ENCODE results near the gene NAV1.
"Not testable (repeated sequence)": the region's sequence is repeated elsewhere in the genome, so short reads cannot be mapped to it uniquely, and the experiment has no call there.

The NAV1 gene

GRCh38 chr1:201566933-201567801, 28.2 kb downstream of the NAV1 start:
- DNase-seq: no peak

DNA sequence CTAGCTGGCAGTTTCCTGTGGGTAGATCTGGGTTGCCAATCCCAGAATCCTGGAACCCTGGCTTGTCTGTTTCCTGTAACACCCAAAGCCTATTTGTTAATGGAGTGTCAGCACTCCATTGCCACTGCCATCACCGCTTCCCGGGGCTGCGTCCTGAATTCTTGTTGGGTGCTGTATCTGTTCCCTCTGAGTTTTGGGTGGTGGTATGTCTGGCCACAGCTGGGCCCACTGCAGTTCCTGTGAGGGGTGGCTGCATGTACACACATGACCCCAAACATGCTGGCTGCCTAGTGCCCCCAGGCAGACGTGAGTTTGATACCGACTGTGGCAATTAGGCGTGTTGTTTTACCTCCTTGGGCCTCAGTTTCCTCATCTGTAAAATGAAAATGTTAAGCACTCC, 29.3 kb downstream of the NAV1 start:
- DNase-seq: no peak

DNA sequence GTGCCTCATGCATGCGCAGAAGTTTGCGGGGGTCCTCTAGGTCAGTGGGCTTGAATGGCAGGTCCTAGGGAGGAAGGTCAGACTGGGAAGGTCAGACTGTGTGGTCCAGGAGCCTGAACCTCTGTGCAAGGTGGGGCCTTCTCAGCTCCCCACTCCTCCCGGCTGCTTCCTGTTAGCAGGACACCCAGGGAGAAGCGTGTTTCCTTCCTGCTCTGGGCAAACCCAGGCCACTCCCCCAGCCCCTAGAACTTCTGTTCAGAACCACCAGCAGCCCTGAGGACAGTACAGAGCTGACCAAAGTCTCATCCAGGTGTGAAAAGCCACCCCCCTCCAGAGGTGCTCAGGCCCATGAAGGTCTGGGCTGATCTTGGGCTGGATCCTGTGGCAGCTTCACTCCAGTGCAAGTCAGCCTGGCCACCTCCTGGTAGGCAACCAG, 29.9 kb downstream of the NAV1 start:
- DNase-seq: no peak

DNA sequence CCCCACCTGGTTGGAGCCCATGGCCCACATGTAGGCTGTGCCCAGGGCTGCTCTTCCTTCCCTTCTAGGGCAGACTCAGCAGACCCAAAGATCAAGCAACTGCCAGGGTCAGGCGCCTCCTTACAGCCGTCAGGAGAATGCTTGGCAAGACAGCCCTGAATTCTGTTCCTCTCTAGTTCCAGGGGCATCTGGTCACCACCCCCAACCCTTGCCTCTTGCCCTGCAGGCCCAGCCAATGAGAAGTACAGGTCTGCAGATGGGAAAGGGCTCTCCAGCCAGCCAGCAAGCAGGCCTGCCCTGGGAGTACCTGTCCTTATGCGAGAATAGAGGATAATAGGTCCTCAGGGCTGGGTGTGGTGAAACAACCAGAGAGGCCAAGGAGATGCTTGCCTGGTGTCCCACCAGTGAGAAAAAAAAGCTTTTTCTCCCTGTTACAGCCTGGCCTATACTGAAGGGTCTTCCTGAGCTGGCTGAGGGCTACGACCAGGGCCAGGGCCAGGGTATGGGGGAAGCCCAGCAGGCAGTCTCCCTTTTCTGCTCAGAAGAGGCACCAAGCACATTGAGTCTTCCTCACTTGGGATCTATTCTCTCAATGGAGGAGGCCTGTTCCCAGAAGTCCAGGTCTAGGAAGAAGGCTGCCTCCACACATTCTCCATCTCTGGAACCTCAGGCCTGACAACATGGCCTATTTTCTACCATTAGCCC, 31.4 kb downstream of the NAV1 start:
- no peak for DNase-seq

DNA sequence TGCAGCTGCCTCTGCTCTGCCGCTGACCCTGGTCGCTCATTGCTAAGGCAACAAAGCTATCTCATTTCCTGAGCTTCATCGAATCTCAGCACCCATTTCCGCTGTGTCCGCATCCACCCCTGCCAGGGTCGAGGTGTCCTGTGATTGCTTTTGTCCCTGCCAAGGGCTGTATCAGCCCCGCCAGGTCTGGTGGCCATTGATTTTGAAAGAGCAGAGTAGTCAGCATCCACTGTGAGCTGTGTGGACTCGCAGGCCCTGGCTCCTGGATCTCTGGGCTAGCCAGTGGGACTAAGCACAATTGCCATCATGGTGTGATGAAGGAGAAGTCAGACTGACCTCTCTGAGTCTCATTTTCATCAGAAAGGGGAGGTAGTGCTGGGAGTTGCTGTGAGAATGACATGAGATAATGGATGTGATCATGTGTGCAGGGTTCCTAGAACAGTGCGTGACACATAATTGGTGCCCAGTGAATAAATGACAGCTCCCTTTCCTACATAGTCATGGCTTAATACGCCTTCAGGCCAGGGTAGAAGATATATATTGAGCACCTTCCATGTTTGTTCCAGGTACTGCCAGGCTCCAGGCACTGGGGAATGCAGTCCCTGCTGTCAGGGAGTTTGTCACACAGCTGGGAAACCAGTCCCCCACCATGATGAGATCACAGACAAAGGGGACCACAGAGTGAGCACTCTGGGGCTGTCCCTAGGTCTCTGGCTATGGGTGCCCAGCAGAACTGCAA, 32.1 kb downstream of the NAV1 start:
- DNase-seq: no peak

DNA sequence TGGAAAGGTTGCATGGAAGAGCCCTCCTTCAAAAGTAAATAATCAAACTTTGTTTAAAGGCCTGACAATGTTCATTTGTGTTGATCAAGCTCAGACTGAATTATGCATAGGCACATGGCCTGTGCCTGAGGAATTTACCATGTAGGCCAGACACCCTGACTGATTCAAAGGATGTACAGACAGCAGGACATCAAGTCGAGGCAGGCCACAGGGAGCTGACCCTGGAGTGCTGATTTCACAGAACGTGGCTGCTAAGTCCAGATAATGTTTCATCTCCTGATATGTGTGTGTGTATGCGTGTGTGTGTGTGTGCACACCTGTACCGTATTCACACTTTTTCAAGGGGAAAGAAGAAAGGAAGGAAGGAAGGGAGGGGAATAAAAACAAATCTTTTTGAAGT, 34.1 kb downstream of the NAV1 start:
- DNase-seq: no peak

- DNase-seq: no peak
These were observed 35.0 kb downstream of the NAV1 start for GRCh38 chr1:201573923-201574322.

DNA sequence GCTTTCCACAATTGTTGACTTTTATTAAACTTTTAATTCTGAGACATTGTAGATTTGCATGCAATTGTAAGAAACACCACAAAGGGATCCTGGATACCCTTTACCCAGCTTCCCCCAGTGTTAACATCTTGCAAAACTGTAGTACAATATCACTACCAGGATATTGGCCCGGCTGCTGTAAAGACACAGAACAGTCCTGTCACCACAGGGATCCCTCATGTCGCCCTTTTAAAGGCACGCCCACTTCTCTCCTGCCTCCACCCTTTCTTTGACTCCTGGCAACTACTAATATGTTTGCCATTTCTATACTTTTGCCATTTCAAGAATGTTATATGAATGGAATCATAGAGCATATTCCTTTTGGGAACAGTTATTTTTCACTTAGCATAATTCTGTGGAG, 37.0 kb downstream of the NAV1 start:
- no peak for DNase-seq

- DNase-seq: no peak
These were observed 38.0 kb downstream of the NAV1 start for GRCh38 chr1:201576914-201577313.

DNA sequence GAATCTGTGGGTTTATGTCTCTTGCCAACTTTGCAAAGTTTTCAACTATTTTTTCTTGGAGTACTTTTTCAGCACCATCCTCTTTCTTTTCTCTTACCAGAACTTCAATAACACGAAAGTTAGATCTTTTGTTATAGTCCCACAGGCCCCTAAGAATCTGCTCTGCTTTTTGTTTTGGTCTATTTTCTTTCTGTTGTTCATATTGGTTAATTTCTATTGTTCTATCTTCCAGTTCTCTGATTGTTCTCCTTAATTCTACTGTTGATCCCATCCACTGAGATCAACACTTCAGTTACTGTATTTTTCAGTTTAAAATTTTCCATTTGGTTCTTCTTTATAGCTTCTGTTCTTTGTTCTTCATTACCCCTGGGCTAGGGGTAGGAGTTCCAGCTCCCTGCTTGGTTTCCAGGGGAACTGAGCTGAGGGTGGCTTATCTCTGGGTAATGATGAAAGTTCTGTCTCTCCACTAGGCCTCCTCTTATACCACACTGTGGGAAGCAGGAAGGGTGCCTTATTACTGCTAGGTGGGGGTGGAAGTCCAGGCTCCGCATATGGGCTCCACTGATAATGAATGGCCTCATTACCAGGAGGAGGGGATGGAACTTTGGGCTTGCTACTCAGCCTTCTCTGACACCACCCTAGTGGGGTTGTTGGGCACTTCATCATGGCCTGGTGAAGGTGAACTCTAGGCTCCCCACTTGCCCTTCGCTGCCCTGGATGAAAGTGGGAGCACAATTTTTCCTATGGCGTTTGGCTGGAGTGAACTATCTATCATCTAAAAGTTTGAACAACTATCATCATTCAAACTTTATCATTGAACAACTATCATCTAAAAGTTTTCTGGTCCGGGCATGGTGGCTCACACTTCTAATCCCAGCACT, 39.3 kb downstream of the NAV1 start:
- no peak for DNase-seq

DNA sequence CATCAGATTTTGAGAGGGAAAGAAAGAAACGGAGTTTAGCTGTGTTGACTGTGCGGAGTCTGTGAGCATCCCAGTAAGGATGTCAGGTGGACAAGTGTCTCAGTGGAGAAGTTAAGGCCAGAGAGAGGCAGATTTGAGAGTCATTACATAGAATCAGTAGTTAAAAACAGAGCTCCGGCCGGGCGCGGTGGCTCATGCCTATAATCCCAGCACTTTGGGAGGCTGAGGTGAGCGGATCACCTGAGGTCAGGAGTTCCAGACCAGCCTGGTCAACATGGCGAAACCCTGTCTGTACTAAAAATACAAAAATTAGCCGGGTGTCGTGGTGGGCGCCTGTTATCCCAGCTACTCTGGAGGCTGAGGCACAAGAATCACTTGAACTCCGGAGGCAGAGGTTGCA, 42.4 kb downstream of the NAV1 start:
- not testable (repeated sequence) for DNase-seq

GRCh38 chr1:201582705-201583442, 43.9 kb downstream of the NAV1 start:
- DNase-seq: no peak

DNA sequence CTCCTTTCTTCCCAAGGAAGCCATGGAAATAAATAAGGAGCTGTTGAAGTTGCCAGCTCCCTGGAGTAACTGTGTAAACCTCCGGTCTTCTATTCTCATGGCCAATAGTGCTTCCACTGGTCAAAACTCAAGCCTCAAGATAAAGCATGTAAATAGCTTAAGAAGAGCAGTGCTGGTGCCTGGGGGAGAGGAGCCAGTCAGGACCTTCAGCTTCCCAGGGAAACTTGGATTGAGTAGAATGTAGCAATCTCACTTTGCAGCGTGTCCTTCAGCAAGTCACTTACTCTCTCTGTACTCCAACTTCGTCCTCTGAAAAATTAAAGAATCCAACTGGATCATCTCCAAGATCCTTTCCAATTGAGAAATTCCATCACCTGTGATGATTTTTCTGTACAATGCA, 44.7 kb downstream of the NAV1 start:
- DNase-seq: no peak

- DNase-seq: no peak
These were observed 45.7 kb downstream of the NAV1 start for GRCh38 chr1:201584471-201585092.

DNA sequence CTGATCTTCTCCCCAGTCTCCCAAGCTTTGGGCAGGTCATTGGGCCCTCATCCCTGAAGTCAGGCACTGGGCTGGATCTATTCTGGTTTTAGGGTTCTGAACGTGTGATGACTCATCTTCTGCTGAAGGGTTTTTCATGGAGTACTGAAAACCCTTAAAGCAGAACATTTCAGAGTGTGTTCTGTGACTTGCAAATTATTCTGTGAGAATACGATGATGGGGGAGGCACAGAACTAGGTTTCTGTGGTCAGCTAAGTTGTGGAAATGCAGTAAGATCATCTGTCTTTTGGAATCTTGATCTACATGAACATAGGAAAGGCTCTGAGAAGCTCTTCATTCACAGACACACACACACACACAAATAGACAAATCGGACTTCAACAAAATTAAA, 46.2 kb downstream of the NAV1 start:
- no peak for DNase-seq

DNA sequence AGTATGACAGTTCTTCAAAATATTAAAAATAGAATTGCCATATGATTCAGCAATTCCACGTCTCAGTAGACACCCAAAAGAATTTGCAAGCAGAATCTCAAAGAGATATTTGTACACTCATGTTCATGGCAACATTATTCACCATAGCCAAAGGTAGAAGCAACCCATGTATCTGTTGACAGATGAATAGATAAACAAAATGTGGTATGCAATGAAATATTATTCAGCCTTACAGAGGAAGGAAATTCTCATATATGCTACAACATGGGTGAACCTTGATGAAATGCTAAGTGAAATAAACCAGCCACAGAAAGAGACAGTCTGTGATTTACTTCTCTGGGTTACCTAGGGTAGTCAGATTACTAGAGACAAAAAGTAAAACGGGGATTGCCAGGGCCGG, 47.0 kb downstream of the NAV1 start:
- no peak for DNase-seq

DNA sequence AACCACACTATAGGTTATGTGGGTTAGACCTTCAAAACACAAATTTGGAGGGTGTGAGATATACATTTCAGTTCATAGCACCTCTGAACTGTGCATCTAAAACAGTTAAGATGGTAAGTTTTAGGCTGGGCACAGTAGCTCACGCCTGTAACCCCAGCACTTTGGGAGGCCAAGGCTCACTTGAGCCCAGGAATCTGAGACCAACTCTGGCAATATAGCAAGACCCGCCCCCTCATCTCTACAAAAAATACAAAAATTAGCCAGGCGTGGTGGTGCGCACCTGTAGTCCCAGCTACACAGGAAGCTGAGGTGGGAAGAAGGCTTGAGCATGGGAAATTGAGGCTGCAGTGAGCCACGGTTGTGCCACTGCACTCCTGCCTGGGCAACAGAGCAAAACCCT, 47.9 kb downstream of the NAV1 start:
- DNase-seq: no peak

DNA sequence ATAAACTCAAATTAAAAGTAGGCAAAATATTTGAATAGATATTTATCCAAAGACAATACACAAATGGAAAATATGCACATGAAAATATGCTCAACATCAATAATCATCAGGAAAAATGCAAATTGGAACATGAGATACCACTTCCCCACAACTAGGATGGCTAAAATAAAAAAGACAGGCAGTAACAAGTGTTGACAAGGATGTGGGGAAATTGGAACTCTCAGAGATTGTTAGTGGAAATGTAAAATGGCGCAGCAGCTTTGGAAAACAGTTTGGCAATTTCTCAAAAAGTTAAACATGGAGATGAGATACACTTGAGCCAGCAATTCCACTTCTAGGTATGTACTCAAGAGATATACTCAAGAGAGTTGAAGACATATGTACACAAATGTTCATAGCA, 48.8 kb downstream of the NAV1 start:
- no peak for DNase-seq
